ENCODE data around the gene NOCT.

- TF ChIP-seq TCF7L2 (IDR thresholded peaks at IDR 0.05; ENCODE audit: low read depth, low read length): no peak
- TF ChIP-seq, protein P1, sequence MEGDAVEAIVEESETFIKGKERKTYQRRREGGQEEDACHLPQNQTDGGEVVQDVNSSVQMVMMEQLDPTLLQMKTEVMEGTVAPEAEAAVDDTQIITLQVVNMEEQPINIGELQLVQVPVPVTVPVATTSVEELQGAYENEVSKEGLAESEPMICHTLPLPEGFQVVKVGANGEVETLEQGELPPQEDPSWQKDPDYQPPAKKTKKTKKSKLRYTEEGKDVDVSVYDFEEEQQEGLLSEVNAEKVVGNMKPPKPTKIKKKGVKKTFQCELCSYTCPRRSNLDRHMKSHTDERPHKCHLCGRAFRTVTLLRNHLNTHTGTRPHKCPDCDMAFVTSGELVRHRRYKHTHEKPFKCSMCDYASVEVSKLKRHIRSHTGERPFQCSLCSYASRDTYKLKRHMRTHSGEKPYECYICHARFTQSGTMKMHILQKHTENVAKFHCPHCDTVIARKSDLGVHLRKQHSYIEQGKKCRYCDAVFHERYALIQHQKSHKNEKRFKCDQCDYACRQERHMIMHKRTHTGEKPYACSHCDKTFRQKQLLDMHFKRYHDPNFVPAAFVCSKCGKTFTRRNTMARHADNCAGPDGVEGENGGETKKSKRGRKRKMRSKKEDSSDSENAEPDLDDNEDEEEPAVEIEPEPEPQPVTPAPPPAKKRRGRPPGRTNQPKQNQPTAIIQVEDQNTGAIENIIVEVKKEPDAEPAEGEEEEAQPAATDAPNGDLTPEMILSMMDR (IDR thresholded peaks at IDR 0.05): no peak
These were observed 39.1 kb upstream of the NOCT start for GRCh38 chr4:138976526-138976925.

All from Panc1 (cell line).